Stimulated activated CD4-positive, alpha-beta T cell treated with anti-CD3 and anti-CD28 coated beads, Interleukin-2, amount 100 ng/mL, for 4 hours (primary cell): Measurements from ENCODE around the gene ABAT.

Experiments
- DNase-seq: peaks from one replicate; pipeline ENCODE4 v3.0.0-alpha.2; 2020; ENCODE audit warnings: low read depth

The ABAT gene

DNA sequence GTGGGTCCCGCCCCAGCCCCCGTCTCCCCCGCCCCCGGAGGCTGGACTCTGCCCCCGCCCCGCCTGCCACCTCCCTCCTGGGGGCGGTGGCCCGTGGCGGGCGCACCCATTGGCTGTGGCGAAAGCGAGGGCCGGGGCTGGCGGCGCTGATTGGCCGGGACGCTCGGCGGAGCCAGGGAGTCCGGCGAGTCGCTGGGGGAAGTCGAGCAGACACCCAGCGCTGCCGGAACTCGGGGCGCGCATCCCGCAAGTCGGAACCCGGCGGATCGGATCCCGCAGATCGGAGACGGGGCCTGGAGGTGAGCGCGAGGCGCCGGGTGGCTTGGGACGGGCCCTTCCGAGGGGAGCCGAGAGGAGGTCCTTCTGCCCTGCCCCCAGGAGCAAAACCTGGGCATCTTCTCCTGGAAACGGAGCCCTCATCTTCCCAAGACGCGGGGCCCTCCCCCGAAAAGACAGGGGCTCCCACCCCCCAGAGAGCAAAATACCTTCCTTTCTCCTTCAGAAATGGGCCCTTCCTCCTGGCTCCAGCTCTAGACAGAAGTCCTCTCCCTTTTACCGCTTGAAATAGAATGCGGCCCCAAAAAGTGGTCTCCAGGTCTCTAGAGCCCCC lies at the start of gene ABAT:
Gene ABAT (plus strand): TSS at position 205 of the 610 bp plus-strand sequence. CDS start 61,123 bp downstream, outside the sequence.
- peak; percentile 72 for DNase-seq

- no peak for DNase-seq
Measured at GRCh38 chr16:8625491-8626087, 48.8 kb upstream of the ABAT start.

GRCh38 chr16:8626946-8627345 lies 47.5 kb upstream of the ABAT start:
- DNase-seq = no peak

GRCh38 chr16:8627456-8627855 lies 47.0 kb upstream of the ABAT start:
- DNase-seq = no peak

DNA sequence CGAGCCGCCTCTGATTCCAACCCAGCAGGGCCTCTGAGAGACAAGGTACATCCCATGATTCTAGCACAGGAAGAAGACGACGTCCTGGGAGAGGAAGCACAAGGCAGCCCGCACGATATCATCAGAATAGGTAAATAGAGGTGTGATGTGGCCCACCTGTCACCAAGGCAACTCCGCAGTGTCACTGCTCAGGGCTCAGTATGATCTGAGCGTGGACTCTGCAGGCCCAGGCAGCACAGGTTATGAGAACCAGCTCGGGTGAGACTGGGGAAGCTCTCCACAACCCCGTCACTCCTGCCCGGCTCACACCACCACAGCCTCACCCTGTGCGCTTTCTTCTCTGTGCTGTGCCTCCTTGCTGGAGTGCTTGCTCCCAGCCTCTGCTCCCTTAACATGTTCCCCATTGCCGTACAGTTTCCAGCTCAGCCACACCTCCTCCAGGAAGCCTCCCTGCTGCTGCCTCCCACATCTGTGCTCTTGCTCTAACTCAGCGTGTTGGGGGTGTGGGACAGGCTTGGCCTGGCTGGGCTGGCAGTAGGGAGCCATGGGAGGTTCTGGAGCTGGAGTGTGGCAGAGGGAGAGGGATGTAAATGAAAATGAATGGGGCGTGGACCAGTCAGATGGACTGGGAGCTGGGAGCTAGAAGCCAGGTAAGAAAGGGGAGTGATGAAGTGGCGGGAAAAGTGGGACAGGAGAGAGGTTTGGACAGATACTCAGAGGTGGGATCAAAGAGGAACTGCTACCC lies 45.3 kb upstream of the ABAT start:
- no peak for DNase-seq

DNA sequence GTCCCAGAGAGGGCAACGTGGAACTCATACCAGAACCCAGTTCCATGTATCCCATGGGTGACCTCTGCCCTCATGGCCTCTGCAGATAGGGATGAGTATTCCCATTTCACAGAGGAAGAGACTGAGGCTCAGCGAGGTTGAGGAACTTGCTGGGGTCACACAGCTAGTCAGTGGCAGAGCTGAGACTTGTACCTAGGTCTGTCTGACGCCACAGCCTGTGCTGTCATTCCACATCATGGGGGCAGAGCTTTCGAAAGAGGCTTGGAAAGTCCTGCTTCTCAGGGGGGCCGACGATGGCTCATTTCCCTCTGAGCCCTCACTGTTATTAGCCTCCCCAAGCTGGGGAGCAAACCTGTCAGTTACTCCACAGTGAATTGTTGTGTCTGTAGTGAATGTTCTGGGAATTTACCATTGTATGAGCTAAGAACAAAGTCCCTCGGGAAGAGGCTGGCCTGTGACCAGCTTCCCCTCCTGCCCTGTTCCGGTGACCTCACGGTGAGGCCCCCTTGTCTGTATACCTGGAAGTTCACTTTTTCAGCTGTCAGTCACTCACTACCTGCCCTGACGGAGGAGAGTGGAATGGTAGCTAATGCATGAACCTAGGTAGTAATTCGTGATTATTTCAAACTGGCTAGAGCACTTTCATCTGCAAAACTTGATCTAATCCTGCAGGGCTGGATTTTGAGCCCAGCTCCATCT lies 44.0 kb upstream of the ABAT start:
- no peak for DNase-seq

- no peak for DNase-seq
Measured at GRCh38 chr16:8631373-8631772, 43.0 kb upstream of the ABAT start.

GRCh38 chr16:8631818-8632465 lies 42.5 kb upstream of the ABAT start:
- DNase-seq = no peak

GRCh38 chr16:8632675-8633182 lies 41.7 kb upstream of the ABAT start:
- no peak for DNase-seq

GRCh38 chr16:8634991-8635736 lies 39.3 kb upstream of the ABAT start:
- DNase-seq = no peak

DNA sequence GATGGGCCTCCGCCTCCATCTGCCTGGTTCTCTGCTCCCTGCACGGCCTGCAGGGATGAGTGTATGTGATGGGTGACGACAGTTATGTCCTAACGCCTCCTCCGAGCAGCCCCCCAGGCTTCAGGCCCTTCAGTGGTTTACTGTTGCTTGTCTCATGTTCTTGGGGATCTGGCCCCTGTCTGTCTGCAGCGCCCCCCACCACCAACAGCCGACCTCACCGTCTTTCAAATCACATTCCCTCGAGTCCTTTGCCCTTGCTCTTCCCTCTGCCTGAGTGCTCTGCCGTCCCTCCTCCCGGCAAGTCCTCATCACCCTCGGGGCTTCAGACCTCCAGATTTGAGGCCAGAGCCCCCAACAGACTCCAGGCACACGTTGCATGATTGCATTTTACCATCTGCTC lies 34.7 kb upstream of the ABAT start:
- no peak for DNase-seq

DNA sequence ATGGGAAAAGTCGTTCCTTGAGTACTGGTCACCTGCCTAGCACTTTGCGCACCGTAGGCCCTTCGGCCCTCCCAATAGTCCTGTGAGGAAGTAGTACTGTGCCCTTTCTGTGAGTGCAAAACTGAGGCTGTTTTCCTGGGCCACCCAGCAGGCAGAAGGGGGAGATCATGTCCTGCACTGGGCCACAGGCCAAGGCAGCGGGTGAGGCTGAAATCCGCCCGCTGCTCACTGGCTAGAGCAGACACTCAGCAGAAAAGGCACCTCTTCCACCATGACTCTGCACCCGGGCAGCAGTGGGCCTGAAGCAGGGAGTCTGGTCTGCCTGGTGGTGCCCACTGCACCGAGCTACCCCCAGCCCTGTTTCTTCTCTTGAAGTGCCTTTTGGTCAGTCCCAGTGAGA lies 32.7 kb upstream of the ABAT start:
- no peak for DNase-seq

DNA sequence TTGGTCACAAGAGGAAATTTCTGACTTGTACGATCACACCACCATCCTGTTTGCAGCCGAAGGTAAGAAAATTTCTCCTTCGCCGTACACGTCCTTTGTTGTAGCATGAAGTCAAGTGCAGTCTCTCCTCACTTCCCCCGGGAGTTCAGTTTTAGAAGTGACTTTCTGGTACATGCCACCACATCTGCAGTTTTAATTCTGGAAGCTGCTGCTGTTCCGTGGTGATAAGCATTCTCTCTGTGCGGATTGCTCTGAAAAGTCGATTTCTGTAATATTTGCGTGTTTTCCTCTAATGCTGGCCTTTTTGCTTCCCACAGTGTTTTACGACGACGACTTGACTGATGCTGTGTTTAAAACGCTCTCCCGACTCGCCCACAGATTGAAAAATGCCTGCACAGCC lies 32.3 kb upstream of the ABAT start:
- DNase-seq = no peak

DNA sequence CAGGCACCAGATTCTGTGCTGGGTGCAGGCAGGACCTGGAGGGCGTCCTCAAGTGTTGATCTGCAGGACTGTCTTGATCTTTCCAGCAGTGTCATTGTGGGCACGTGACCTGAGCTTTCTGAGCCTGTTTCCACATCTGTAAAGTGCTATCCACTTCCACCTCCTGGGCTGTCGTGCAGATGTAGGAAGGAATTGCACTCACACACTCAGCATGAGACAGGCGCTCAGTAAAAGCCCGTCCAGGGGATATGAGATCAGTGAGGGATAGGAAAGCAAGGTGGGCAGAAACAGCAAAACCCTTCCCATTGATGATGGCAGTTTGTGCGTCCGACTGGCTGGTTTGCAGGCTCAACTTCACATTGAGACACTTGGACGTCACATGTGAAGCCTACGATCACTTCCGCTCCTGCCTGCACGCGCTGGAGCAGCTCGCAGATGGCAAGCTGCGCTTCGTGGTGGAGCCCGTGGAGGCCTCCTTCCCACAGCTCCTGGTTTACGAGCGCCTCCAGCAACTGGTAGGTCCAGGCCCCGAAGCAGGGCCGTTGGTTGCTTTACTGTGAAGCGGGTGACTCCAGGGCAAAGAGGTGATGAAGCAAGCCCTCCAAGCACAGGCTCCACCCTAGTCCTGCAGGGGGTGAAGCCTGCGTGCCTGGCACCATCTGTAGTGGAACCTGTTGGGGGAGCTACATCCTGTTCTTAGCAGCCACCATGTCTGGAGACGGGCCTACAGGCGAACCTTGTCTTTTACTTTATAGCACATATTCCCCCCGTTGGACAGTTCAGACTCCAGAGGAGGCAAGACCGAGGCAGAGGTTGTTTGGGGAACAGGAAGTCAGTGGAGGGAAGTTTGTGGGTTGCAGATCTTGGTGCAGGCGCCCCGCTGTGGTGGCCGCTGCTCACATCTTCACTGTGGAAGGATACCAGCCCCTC lies 29.9 kb upstream of the ABAT start:
- no peak for DNase-seq

DNA sequence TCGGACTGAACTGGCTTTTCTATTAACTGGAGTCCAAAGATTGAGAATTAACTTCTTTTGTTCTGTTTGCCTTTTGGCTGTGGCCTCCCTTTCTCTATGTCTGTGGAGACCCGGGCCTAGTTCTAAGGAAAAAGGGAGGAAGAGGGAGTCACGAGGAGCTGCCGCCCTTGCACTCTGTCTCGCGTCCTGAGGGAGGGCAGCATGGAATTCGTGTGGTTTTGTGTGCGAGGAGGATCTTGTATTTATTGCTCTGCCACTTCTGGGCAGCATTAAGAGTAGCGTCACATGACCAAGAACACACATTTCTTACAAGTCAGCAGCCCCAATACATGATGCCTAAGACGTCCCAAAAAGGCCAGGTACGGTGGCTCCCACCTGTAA lies 29.3 kb upstream of the ABAT start:
- DNase-seq = no peak

DNA sequence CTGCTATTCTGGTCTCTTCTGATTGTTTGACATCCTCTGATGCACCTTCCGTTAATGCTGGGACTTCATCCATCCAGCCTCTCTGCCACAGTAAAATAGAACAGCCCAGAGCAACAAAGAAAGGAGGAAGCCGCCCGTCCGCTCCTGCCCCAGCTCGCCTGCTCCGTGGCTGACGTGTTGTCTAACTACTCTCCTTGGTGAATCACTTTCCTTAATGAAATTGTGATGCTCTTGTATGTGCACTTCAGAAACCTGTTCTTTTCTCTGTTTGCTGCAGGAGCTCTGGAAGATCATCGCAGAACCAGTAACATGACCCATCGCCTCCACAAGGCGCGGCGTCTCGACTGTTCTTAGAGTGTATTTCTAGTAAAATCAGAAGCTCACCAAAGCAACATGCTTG lies 28.6 kb upstream of the ABAT start:
- no peak for DNase-seq

DNA sequence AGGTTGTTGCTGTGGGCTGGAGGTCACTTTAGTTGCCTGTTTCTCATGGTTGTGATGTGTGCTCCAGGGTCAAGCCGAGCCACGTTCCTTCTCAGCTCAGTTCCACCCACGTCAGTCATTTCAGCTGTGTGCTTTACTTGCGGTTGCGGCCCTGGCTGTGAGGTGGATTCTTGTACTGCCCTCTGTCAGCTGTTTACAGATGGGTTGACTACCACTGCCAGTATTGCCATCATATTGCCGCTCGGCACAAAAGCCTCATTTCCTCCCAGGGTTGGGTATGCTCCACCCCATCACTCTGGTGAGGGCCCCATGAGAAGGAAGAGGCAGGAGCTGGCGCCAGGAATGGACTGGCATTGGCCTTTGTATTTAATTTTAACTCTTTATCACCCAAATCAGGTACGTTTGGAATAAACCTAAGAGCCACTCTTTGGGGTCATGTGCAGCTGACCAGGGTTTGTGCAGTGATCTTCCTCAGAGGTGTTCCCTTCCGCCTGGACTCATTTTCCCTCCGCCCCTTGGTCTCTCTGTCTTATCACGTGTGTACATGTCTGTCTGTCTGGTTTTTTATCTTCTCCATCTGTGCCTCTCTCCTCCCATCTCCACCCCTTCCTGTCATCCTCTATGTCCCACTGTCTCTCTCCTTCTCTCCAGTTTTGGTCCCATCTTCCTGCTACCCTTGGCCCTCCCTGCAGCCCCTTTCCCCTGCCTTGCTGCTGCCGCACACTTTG lies 27.9 kb upstream of the ABAT start:
- no peak for DNase-seq

DNA sequence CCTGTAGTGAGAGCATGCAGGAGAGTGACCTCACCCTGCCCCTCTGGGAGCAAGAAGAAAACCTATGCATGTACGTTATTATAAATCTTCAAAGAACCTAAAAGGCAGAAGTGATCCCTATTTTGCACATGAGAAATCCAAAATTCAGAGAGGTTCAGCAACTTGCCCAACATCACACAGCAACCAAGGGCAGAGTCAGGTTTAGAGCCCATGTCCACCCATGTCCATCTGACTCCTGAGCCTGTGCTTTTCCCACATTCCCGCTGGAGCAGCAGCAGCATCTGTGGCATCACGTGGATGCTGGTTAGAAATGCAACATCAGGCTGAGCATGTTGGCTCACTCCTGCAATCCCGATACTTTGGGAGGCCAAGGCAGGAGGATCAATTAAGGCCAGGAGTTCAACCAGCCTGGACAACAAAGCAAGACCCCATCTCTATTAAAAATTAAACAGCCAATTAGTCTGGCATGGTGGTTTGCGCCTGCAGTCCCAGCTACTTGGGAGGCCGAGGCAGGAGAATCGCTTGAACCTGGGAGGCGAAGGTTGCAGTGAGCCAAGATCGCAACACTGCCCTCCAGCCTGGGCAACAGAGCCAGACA lies 26.6 kb upstream of the ABAT start:
- DNase-seq = no peak

- DNase-seq = no peak
Measured at GRCh38 chr16:8648877-8649276, 25.5 kb upstream of the ABAT start.
